GM23338 (cell line): ENCODE measurements around the gene CUX1. TPM values are rescaled to one million over a fixed set of nuclear protein-coding genes. Genes with fewer than 3 reads are reported as not detected.

Source experiments
- ATAC-seq: fragments of 200-7000 bp; cut with Tn5 transposase; 3 replicates; pipeline ENCODE4 v1.9.1; 2020
- DNase-seq: peaks from one replicate; pipeline ENCODE4 v3.0.0-alpha.2; 2015; ENCODE audit warnings: low spot score
- H2AFZ ChIP-seq: fragments of 200-600 bp; sonication (generic); 2 replicates; pipeline ENCODE4 v1.8.0; 2016; ENCODE audit warnings: antibody characterized with exemption, mild to moderate bottlenecking, moderate library complexity
- H3F3A ChIP-seq: fragments of 200-600 bp; sonication (generic); replicated peaks from 2 replicates; pipeline ENCODE4 v1.8.0; 2017; ENCODE audit warnings: antibody characterized with exemption, mixed run types, low read depth
- H3K27ac ChIP-seq: fragments of 200-600 bp; sonication (generic); 2 replicates; pipeline ENCODE4 v1.6.1; 2016; ENCODE audit warnings: low read depth
- H3K27me3 ChIP-seq: fragments of 200-600 bp; sonication (generic); 2 replicates; pipeline ENCODE4 v1.8.0; 2016; ENCODE audit warnings: mild to moderate bottlenecking, mixed run types, moderate library complexity; ENCODE audit not compliant: insufficient read depth
- H3K36me3 ChIP-seq: fragments of 200-600 bp; sonication (generic); 2 replicates; pipeline ENCODE4 v1.8.0; 2016; ENCODE audit warnings: mild to moderate bottlenecking; ENCODE audit not compliant: insufficient read depth
- H3K4me1 ChIP-seq: fragments of 200-600 bp; sonication (generic); 2 replicates; pipeline ENCODE4 v1.8.0; 2016; ENCODE audit warnings: mild to moderate bottlenecking, moderate library complexity; ENCODE audit not compliant: insufficient read depth
- H3K4me2 ChIP-seq: fragments of 200-600 bp; sonication (generic); 2 replicates; pipeline ENCODE4 v1.7.1; 2017; ENCODE audit warnings: mixed run types
- H3K4me3 ChIP-seq: fragments of 200-600 bp; sonication (generic); 2 replicates; pipeline ENCODE4 v1.6.1; 2016; ENCODE audit warnings: mixed run types
- H3K79me2 ChIP-seq: fragments of 200-600 bp; sonication (generic); replicated peaks from 2 replicates; pipeline ENCODE4 v1.8.0; 2017; ENCODE audit warnings: mild to moderate bottlenecking; ENCODE audit not compliant: insufficient read depth
- H3K9me2 ChIP-seq: fragments of 200-600 bp; sonication (generic); 2 replicates; pipeline ENCODE4 v1.8.0; 2017; ENCODE audit not compliant: insufficient read depth
- H4K20me1 ChIP-seq: fragments of 200-600 bp; sonication (generic); replicated peaks from 2 replicates; pipeline ENCODE4 v1.8.0; 2017; ENCODE audit warnings: mild to moderate bottlenecking; ENCODE audit not compliant: insufficient read depth
- H3K27ac Mint-ChIP-seq: 2 replicates; pipeline ENCODE4 v1.8.0; 2020; ENCODE audit warnings: inconsistent platforms, mild to moderate bottlenecking, moderate library complexity, mixed read lengths
- H3K27me3 Mint-ChIP-seq: 3 replicates; pipeline ENCODE4 v1.8.0; 2022; ENCODE audit warnings: low read depth, mild to moderate bottlenecking, moderate library complexity, mixed read lengths, inconsistent platforms; ENCODE audit not compliant: insufficient read depth, poor library complexity
- H3K36me3 Mint-ChIP-seq: 3 replicates; pipeline ENCODE4 v1.8.0; 2021; ENCODE audit warnings: low read depth, mild to moderate bottlenecking, inconsistent platforms, moderate library complexity, mixed read lengths
- H3K4me1 Mint-ChIP-seq: 3 replicates; pipeline ENCODE4 v1.8.0; 2020; ENCODE audit warnings: mild to moderate bottlenecking, inconsistent platforms, mixed read lengths
- H3K4me3 Mint-ChIP-seq: 3 replicates; pipeline ENCODE4 v1.8.0; 2021; ENCODE audit warnings: moderate library complexity, mild to moderate bottlenecking, inconsistent platforms, mixed read lengths
- H3K9me3 Mint-ChIP-seq: 3 replicates; pipeline ENCODE4 v1.8.0; 2020; ENCODE audit warnings: moderate library complexity, mild to moderate bottlenecking, inconsistent platforms, mixed read lengths
- EZH2phosphoT487 ChIP-seq: fragments of 200-600 bp; sonication (generic); IDR thresholded peaks from one replicate; pipeline ENCODE4 v1.8.1; 2018; ENCODE audit warnings: antibody characterized with exemption; ENCODE audit not compliant: unreplicated experiment
- STAT1 ChIP-seq: IDR thresholded peaks from one replicate; pipeline ENCODE4 v1.6.1; 2016; ENCODE audit warnings: antibody characterized with exemption; ENCODE audit not compliant: unreplicated experiment
- ZNF114 ChIP-seq: fragments of 250-450 bp; sonication (Bioruptor Pico); IDR thresholded peaks from 2 replicates; pipeline ENCODE4 v1.5.0; 2020; ENCODE audit warnings: mild to moderate bottlenecking, moderate library complexity
- ZNF331 ChIP-seq: fragments of 250-450 bp; sonication (Bioruptor Pico); IDR thresholded peaks from 2 replicates; pipeline ENCODE4 v1.5.0; 2020; ENCODE audit warnings: low read depth, mild to moderate bottlenecking, moderate library complexity
- polyA plus RNA-seq: library from polyadenylated mRNA; unstranded; fragments of >200 nt; fragmentation: Nextera tagmentation; extraction: Ambion mirVana; gene quantifications from 2 replicates; pipeline ENCODE4 v1.2.1, GENCODE V29; 2016
- total RNA-seq: library from RNA; depleted of rRNA; stranded (reverse); fragments of >200 nt; shearing (Covaris generic); gene quantifications from 2 replicates; pipeline ENCODE4 v1.2.3, GENCODE V29; 2014
- TF ChIP-seq, protein P1 (sequence below): fragments of 250-450 bp; sonication (Bioruptor Pico); IDR thresholded peaks from 2 replicates; pipeline ENCODE4 v1.5.0; 2020; ENCODE audit warnings: mild to moderate bottlenecking, moderate library complexity

Gene CUX1
- total and polyA plus RNA-seq, 2 experiments from 2014 or later, result 49.9 to 64.0 TPM

DNA sequence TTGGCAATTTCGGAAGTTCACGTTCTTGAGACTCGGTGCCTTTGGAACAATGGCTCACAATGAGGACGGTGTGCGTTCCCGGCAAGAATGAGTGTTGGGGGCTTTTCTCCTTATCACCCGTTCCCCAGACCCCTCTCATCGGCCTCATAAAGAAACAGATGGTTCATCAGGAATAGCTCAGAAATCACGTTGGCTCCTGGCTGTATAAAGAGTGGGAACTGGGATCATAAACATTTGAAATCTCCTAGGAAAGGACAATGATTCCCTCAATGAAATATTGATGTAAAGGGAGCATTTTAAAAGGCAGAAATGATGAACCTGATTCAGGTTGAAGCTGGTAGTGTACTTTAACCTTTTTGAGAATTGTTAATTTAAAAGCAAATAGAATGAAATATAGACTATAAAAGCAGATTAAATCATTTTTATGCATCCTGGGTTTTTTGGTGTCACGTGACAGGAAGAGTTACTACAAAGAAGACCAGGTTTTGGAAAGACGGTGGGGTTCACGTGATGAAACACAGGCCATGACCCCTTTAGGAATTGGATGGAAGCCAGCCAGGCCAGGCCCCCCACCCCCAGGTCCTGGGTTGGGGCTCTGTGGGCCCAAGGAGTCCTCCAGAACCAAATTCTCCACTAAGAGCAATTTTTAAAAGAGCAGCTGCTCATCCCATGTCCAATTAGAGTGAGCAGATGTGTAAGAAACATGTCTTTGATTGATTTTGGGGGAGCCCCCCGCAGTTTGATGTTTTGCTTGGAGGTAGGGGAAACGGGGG lies 63.0 kb downstream of the CUX1 start:
- Mint-ChIP-seq H3K27me3 (peaks cover 4% of the 10 kb centered on the region), H3K9me3 (no peaks in the 10 kb centered on the region), H3K4me3 (no peak overlapping the region), H3K4me1 (peaks cover 78% of the 10 kb centered on the region), H3K27ac (peak overlapping the region; percentile 84), H3K36me3 (0 out of 3 replicates have a peak, but pooled peaks cover 4% of the 10 kb centered on the region)
- Histone ChIP-seq H3K4me3 (no peak overlapping the region), H3K36me3 (no peaks in the 10 kb centered on the region), H4K20me1 (peaks cover 66% of the 10 kb centered on the region), H3F3A (0 out of 2 replicates have a peak, but pooled peaks cover 14% of the 10 kb centered on the region), H3K79me2 (peaks cover 100% of the 10 kb centered on the region), H3K27me3 (no peaks in the 10 kb centered on the region), H3K4me1 (peaks cover 62% of the 10 kb centered on the region), H3K27ac (peak overlapping the region; percentile 70; the same call in 1 of the 2 replicates), H3K9me2 (no peaks in the 10 kb centered on the region), H2AFZ (no peak overlapping the region), H3K4me2 (no peak overlapping the region)
- DNase-seq (no peak), ATAC-seq (no peak)
- TF ChIP-seq ZNF331, result no peak
- TF ChIP-seq STAT1, result no peak
- TF ChIP-seq ZNF114 (CRISPR knock-in tag), result no peak
- TF ChIP-seq EZH2phosphoT487, result no peak
- TF ChIP-seq, protein P1, sequence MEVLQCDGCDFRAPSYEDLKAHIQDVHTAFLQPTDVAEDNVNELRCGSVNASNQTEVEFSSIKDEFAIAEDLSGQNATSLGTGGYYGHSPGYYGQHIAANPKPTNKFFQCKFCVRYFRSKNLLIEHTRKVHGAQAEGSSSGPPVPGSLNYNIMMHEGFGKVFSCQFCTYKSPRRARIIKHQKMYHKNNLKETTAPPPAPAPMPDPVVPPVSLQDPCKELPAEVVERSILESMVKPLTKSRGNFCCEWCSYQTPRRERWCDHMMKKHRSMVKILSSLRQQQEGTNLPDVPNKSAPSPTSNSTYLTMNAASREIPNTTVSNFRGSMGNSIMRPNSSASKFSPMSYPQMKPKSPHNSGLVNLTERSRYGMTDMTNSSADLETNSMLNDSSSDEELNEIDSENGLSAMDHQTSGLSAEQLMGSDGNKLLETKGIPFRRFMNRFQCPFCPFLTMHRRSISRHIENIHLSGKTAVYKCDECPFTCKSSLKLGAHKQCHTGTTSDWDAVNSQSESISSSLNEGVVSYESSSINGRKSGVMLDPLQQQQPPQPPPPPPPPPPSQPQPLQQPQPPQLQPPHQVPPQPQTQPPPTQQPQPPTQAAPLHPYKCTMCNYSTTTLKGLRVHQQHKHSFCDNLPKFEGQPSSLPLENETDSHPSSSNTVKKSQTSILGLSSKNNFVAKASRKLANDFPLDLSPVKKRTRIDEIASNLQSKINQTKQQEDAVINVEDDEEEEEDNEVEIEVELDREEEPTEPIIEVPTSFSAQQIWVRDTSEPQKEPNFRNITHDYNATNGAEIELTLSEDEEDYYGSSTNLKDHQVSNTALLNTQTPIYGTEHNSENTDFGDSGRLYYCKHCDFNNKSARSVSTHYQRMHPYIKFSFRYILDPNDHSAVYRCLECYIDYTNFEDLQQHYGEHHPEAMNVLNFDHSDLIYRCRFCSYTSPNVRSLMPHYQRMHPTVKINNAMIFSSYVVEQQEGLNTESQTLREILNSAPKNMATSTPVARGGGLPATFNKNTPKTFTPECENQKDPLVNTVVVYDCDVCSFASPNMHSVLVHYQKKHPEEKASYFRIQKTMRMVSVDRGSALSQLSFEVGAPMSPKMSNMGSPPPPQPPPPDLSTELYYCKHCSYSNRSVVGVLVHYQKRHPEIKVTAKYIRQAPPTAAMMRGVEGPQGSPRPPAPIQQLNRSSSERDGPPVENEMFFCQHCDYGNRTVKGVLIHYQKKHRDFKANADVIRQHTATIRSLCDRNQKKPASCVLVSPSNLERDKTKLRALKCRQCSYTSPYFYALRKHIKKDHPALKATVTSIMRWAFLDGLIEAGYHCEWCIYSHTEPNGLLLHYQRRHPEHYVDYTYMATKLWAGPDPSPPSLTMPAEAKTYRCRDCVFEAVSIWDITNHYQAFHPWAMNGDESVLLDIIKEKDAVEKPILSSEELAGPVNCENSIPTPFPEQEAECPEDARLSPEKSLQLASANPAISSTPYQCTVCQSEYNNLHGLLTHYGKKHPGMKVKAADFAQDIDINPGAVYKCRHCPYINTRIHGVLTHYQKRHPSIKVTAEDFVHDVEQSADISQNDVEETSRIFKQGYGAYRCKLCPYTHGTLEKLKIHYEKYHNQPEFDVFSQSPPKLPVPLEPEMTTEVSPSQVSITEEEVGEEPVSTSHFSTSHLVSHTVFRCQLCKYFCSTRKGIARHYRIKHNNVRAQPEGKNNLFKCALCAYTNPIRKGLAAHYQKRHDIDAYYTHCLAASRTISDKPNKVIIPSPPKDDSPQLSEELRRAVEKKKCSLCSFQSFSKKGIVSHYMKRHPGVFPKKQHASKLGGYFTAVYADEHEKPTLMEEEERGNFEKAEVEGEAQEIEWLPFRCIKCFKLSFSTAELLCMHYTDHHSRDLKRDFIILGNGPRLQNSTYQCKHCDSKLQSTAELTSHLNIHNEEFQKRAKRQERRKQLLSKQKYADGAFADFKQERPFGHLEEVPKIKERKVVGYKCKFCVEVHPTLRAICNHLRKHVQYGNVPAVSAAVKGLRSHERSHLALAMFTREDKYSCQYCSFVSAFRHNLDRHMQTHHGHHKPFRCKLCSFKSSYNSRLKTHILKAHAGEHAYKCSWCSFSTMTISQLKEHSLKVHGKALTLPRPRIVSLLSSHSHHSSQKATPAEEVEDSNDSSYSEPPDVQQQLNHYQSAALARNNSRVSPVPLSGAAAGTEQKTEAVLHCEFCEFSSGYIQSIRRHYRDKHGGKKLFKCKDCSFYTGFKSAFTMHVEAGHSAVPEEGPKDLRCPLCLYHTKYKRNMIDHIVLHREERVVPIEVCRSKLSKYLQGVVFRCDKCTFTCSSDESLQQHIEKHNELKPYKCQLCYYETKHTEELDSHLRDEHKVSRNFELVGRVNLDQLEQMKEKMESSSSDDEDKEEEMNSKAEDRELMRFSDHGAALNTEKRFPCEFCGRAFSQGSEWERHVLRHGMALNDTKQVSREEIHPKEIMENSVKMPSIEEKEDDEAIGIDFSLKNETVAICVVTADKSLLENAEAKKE (CRISPR knock-in tag), result no peak

GRCh38 chr7:101882005-101882421 lies 64.6 kb downstream of the CUX1 start:
- Mint-ChIP-seq H3K4me3 (no peak overlapping the region), H3K9me3 (no peaks in the 10 kb centered on the region), H3K27me3 (peaks cover 2% of the 10 kb centered on the region), H3K4me1 (peaks cover 75% of the 10 kb centered on the region), H3K36me3 (no peaks in the 10 kb centered on the region), H3K27ac (no peak overlapping the region)
- H3K36me3 ChIP-seq, result no peaks in the 10 kb centered on the region
- H3F3A ChIP-seq, result 0 out of 2 replicates have a peak, but pooled peaks cover 14% of the 10 kb centered on the region
- H3K27ac ChIP-seq, result peak overlapping the region; percentile 76
- ATAC-seq (no peak), DNase-seq (no peak)
- H3K9me2 ChIP-seq, result no peaks in the 10 kb centered on the region
- no peaks in the 10 kb centered on the region for H3K27me3 ChIP-seq
- H3K4me3 ChIP-seq, result no peak overlapping the region
- peaks cover 49% of the 10 kb centered on the region for H3K4me1 ChIP-seq
- peaks cover 100% of the 10 kb centered on the region for H3K79me2 ChIP-seq
- H4K20me1 ChIP-seq, result peaks cover 65% of the 10 kb centered on the region
- no peak overlapping the region for H2AFZ ChIP-seq
- no peak overlapping the region for H3K4me2 ChIP-seq
- no peak for TF ChIP-seq ZNF114 (CRISPR knock-in tag)
- TF ChIP-seq, protein P1 (CRISPR knock-in tag), result no peak
